ENCODE results near the gene A2M.

A2M gene

DNA sequence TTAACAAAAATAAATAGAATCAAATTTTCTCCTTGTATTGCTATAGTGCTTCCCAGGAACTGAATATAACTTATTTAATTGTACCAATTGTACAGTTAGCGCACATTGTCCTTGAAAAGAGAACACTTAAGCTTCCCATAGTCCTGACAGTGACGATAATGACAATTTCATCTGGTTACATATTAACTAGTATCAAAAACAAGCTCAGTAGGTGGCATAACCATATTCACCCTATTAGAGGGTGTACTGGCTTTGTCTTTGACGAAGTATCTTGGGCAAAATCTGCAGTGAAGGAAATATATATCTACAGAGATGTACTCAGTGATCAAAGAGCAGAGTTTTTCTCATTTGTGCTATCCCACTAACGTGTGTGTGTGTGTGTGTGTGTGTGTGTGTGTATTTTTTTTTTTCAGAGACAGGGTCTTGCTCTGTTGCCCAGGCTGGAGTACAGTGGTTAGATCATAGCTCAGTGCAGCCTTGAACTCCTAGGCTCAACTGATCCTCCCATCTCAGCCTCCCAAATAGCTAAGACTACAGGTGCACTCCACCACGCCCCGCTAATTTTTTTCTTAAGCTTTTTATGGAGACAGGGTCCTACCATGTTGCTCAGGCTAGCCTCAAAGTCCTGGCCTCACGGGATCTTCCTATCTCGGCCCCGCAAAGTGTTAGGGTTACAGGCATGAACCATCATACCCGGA, 4.9 kb upstream of the A2M start:
- DNase-seq, result no peak

DNA sequence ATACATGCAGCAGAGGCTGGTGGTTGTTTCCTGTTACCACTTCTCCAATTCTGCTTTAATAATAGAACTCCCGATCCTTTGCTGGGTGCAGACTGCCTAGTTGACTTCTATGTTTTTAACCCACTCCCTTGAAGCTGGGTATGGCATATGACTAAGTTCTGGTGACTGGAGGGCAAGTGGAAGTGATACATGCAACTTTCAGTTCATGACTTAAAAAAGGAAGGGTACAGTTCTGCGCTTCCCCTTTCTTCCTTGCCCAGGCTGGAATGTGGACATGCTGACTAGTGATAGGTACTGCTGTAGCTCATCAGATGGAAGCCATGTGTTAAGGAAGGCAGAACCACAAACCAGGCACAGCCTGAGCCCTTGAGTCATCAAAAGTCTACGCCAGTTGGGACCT, 2.4 kb upstream of the A2M start:
- DNase-seq, result no peak

DNA sequence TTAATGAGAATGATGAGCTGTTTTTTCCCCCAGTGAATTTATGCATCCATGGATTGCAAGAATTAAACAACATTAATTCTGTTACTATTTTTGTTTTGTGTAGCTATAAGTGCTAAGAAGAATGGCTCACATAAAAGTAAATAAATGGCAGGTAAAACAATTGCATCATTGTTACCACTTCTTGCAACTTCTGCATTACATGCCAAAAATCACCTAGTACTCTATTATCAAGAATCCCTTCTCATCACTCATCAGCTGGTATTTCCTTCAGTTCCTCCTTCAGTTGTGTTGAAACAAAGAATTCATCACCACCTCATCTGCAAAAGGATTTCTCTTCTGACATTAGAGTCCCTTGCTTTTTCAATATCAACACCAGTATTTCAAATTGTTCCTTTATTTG, 773 bp downstream of the A2M start:
- DNase-seq, result no peak

DNA sequence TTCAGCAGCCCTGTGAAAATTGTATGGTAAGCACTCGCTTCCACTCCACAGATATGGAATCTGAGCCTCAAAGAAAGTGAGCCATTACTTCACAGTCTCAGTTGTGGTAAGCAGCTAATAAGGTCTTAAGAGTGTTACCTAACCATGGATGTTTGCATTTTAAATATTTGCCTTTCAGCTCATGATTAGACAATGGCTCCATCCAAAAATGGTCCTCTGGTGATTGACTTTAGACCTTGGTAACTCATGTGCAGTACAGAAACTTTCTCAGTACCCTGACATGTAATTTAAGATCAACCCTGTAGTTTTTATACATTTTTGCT, 1.8 kb downstream of the A2M start:
- no peak for DNase-seq

DNA sequence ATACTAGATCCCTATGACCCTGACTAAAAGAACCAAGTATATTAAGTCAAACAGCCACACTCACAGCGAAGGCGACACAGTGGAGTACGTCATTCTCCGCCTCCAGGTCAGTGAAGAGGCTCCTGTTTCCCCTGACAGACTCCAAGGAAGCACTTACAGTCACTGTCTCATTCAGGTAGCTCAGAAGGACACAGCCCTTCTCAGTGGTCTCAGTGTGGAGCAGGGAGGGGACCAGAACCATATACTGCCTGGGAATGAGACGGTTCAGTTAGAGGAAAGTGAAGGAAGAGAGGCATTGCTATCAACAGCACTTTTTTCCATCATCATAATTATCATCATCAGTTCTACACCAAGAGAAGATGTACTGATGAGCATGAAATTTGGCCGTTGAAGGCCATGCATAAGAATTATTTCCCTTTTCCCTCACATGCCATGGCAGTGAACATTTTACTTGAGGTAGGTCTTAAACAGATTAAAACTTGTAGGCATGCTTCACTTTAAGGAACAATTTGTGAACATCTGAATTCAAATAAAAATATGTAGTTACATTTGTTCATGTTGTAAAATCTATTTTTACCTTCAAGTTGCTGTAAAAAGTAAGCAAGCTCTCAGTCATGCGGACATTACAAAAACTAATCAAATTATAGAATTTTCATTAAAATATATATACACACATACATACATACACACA, 2.3 kb downstream of the A2M start:
- DNase-seq, result no peak

DNA sequence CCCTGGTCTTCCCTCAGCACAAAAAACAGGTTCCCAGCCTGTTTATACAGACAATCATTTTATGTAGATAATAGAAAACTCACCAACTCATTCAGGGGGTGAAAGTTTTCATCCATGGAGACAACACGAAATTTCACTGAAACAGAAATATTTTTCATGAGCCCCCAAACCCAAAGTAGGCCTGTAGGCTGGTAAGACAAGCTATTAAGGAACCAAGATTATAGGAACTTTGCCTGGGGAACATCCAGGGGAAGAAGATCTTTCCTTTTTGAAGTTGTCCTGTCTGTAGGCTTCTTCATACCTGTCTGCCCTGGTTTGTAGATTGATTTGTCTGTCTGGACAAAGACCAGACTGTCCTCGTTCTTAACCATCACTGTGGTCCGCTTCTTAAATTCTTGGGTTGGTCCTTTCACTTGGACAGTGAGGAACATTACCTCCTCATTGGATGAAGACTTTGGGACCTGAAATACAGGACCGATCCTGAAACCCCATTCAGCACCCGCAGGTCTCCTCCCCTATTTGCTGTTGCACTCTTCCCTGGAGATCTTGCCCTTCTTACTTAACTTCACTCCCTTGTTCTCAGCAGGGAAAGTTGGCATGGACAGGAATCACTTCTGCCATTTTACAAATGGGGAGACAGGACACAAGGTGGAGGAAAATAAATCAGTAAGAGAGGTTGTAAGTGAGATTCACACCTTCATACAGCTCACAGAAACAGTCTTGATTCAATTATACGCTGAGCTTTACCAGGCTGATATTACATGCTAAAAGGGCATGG, 3.5 kb downstream of the A2M start:
- DNase-seq, result no peak

DNA sequence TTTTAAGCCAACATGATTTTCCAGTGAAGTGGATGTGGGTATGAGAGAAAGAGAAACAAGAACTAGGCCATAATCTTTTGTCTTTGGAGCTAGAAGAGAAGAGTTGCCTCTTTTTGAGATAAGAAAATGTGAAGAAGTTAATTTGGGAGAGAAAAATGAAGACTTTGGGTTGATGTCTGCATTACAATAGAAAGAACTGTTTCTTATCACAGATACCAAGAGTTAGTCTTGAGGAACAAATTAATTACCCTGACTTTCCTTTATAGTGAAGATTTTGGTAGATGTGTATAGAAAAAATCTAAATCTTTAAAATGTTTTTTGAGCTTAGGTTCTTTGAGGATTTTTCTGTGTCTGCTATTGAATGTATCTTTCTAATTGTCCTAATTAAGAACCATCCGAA, 4.2 kb downstream of the A2M start:
- DNase-seq, result no peak

DNA sequence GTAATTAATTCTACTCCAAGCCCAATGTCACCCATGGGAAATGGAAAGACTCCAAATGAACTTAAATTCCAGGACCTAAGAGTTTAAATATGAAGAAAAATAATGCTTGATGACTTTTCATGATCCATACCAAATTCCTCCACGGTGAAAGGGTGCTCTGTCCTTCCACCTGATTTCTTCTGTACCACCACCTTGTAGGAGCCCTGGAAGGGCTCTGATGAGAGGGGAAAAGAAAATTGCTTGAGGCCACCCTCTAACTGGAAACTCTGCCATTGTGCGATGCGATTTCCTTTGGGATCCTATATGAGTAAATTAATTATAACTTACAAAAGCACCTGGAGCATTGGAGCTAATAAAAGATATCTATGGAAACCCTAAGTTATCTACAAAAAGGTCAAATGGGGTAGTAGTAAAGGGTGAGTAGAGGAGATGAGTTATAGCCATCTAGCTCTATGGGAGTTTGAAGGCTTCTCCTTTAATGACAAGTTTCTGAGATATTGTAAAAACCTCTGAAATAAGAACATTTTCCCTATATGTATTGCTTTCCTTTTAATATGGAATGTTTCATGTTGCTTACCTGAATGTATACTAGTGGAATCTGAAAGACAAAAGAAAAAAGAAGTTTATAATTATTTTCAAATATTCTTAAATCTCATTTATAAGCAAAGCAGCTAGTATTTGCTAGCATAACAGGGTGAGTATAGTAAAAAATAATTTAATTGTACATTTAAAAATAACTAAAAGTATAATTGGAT, 5.8 kb downstream of the A2M start:
- DNase-seq, result no peak

DNA sequence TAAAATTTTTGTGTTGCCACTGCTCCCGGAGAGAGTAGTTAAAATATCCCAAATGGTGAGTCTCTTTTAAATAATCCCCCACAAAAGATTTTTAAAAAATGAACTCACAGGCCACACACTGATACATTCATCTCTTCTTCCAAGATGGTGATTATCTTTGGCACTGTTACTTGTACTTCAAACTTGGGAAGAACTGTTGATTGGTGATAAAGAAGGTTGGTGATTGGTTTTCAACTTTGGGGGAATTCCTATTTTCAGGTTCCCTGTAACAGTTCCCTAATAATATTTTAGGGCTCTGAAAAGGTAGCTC, 6.6 kb downstream of the A2M start:
- DNase-seq, result no peak

DNA sequence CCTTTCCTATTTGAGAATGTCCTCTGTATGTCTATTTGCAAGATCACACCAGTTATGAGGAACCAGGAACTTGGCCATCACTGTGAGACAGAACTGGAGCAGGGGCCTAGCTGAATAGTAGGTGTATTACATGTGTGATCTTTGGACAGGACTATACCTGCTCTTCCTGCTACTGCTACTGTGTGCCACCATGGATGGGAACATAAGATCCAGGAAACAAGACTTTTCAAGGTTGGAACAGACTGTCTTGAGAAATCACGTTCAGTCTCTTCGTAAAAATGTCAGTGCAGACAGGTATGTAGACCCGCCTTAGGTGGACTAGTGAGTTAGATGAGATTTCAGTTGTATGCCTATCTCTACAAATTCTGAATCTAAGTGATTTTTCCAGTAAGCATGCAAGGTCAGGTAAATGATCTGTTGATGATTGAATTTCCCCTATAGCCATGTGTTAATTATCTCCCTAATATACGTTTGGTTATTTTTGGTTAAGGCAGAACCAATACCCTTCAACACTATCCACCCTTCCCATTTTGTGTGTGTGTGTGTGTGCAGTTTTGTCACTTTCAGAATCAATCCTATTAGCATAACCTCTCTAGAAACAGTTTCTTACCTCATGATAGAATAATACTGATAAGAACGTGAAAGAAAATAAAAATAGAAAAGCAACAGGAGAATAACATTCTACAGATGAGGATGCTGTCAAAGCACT, 7.1 kb downstream of the A2M start:
- no peak for DNase-seq

DNA sequence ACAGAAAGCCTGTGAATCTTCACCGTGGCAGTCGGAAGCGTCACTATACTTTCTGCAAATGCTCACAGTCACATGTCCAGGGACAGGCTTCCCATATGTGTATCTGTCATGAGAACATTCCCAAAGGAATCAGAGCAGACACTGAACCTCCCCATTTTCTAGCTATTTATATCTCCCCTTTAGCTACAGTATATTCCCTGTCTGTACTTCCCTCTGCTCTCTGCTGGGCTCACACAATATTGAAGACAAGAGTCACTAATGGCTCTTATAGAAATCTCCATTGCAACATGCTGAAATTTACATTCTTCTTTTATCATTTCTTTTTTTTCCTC, 8.2 kb downstream of the A2M start:
- DNase-seq, result no peak

DNA sequence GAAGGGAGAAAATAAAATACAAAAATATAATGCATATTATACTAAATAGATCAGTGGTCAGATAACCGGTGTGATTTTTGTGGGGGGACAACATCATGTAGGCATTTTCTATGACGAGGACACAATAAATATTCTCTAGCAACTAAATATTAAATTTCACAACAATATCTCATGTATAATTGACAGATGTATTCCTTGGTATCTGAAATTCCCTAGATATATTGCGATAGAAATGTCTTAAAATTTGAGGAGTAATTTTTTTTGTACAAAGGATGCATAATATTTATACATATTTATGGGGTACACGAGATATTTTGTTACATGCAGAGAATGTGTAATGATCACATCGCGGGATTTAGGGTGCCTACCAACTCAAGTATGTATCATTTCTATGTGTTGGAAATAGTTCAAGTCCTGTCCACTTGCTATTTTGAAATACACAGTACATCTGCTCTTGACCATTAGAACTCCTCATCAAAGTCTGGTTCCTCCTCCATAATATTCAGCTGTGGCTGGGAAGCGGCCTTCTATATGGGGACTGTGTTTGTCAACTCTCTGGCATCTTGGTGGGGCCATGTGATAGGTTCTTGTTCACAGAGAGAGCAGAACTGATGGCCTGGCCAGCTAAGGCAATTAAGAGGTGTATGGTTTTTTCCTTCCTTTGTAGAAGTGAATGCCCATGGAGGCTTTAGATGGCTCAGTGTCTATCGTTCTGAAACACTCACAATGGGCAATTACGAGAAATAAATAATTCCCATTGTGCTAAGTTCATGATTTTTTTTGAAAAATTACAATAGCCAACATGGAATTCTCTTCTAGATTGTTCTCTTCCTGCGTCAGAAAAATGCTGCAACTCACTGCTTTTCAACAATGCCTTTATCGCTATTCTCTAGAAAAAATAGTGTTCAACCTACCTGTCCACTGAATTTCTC, 8.8 kb downstream of the A2M start:
- no peak for DNase-seq

DNA sequence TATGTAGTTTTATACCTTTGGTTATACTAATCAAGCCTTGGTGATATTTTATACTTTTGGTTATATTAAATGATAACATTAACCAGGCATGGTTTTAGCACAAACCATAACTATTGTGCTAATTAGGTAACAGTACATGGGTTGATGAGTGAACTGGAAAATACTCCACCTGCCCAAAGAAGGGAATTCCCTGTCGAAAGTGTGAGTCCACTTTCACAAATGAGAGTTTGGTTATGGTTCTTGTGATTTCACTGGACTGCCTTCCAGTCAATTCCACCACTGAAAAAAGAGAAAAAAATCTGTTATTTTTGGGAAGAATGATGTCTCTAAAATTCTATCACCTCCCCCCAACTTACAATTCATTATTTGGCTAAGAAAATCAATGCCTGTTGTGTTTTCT, 9.7 kb downstream of the A2M start:
- no peak for DNase-seq

DNA sequence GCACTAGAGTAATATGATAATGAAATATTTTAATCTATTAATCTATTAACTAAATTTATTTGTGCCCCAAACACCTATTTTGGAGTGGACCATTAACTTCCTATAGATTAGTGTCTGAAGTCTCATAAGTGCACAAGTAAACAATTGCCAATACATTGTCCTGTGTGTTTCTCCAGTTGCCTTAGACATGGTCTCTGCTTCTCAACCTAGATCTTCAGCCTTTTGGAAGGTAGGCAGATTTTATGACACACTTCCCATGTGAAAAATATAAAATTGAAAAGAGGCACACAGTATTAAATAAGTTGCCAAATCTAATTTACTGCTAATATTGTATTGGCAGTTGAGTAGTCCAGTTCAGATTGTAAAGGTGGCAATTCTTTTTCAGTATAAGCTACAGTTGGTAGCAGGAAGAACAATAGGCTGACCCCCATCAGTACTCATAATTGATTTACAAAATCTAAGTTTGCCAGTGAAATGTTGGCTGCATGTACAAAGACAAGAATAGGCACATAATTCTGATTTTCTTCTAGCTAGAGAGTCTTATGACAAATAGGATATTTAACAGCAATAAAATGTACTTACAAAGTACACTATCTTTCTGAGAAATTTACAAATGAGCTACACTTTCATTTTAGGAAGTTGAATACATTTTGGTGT, 10.8 kb downstream of the A2M start:
- DNase-seq, result no peak

DNA sequence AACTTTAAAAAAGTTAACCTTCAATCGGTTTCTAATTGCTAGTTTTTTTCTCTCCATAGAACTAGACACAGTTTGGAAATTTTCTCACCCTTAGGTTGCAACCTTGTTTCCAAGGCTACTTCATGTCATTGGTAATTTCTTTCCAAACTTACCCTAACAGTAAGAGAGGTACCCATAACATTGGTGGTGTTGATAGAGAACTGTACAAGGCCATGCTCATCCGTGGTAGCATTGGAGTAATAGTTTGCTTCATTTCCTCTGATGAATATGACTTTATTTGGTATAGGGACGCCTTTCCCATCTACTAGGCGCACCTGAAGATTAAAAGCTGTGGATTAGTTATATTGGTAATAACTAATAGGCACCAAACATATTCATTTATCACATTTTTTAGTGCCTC, 11.6 kb downstream of the A2M start:
- DNase-seq, result no peak

DNA sequence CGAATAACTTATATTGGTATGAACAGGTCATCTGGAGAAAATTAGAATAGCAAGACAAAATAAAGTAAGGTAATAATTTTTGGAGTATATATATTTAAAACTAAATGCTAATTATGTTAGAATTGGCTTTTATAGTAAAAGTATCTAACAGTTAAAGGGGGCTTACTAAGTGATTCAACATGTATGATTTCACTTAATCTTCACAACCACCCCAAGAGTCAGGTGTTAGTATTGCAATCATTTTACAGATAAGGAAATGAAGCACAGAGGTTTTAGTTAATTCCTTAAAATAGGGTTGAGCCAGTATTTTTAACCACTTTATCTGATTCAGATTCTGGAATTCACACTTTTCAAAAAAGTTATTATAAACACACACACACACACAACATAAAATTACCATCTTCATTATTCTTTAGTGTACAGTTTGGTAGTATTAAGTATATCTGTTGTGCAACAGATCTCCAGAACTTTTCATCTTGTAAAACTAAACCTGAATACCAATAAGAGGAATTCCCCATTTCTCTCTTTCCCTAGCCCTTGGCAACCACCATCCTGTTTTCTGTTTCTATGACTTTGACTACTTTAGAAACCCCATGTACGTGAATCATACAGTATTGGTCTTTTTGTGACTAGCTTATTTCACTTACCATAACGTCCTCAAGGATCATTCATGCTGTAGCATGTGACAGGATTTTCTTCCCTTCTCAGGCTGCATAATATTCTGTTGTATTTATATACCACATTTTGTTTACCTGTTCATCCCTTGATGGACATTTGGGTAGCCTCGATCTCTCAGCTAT, 12.5 kb downstream of the A2M start:
- no peak for DNase-seq

DNA sequence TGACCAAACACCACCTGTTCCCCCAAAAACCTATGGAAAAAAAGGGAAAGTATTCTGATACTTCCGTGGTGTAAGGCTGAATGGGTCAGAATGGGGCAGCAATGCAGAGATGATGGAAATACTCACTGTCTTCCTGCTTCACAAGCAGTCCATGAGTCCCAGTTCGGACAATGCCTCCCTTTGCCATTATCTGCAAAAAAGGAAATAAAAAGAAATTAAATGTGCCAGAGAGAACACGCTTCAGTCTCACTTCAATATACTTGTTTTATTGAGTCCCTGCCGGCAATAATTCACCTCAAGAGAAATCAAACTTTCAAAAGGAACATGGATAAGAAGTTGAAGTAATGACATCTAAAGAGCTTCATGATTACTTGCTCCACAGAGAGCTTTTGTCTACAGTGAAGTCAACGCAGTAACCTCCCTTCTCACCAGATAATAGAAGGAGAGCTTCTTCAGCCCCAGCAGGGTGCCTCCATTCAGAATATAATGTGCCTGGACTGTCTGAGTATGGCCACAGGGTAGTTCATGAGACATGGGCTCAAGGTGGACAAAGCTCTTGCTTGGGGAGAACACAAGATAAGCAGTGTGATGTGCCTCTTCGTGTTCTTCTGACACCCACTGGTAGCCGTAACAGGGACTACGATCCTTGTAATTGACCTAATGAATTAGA, 14.6 kb downstream of the A2M start:
- DNase-seq, result no peak

DNA sequence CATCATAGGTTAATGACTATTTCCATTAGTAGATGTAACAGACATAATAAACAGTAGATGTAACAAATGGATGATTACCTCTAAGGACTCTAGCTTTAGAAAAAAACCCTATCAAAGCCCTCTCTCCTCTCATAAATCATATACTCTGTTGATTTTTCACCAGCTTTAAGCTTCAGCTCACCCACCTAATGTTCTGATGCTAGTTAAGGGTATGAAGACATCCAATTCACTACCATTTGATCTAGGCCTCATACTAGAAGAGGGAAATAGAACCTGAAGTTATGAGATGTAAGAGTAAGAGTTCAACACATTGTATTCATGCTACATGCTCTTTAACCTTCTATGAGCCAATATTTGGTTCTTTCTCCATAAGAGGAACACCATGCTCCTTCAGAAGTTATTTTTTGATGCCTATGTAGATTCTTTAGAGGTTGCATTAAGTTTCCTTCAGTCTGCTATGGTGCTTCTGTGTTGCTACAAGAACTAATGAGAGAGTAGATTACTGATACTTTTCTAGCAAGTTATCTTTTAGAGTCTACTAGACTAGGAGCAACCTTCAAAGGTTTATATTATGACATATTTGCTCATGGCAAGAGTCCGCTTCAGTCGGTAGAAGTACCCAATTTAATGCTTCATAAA, 16.0 kb downstream of the A2M start:
- DNase-seq, result no peak

DNA sequence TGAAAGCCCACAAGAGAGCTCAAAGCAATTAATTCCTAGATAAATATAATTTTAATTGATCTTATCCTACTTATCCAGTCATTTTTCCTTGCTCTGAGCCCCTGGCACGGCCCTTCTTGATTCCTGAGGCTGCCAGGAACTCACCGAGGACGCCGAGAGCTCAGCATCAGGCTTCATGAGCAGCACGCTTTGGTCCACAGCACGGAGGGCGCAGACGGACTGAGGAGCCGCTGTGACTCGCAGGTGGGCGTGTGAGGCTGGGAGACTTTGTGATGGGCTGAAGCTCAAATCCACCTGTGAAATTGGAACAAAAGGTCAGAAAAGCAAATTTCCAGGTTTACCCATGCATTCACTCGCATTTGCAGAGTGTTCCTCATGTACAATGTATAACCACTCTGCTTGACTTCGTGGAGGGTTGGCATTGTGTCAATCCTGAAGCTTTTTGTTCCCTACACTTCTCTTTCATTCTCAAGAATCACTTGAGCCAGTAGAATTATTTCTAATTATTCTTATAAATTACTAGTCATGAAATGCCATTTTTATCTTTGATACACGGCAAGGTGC, 17.2 kb downstream of the A2M start:
- DNase-seq, result no peak
